GM23248 (cell line): ENCODE results near the gene PTPRN2.

Experiments
- EZH2 ChIP-seq: fragments of 200-600 bp; sonication (generic); IDR thresholded peaks from 2 replicates; pipeline ENCODE4 v1.6.1; 2018; ENCODE audit warnings: antibody characterized with exemption, mild to moderate bottlenecking; ENCODE audit not compliant: insufficient read depth, poor library complexity, severe bottlenecking
- EZH2phosphoT487 ChIP-seq: fragments of 200-600 bp; sonication (generic); IDR thresholded peaks from 2 replicates; pipeline ENCODE4 v1.6.1; 2018; ENCODE audit warnings: antibody characterized with exemption, moderate library complexity, mild to moderate bottlenecking, low read depth; ENCODE audit not compliant: insufficient read depth

DNA sequence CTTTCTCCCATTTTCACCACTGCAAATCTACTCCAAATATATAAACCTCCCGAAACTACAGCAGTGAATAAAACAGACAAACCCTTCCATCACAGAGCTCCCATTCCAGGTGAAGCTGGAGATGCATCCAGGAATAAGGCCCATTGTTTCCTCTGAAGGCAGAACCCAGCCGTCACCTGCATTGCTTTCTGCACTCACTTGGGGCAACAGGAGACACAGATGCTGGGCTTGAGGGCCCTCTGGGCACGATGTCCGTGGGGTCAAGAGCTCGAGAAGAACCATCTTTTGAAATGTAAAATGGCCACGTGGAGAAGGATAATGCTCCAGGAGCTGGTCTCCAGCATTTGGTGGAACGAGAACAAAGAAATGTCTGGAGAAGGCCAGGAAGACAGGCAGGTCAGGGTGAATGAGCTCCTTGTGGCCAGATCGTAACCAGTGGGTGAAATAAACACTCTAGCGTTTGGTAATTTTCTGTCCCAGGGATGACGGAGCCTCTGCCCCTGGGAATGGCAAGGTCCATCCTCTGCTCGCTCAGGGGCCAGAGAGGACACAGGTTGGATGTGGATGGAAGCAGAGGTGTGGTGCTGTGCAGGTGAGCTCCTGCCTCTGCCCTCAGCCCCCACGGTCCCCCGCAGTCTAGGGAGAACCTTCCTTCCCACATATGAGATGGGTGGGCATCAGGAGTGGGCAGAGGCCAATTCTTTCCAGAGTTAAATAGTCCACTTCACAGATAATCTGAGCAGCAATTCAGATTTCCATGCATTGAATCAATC lies 694.7 kb downstream of the PTPRN2 start:
- TF ChIP-seq EZH2phosphoT487 = no peak
- no peak for TF ChIP-seq EZH2
